ENCODE measurements around the gene IGFN1. TPM values are rescaled to one million over a fixed set of nuclear protein-coding genes. Genes with fewer than 3 reads are reported as not detected.
A peak's percentile ranks its signal among the peaks of the same experiment; 100 is the strongest.

IGFN1 gene
- total and polyA plus RNA-seq, 9 of the 15 experiments (the other 6 are each of a cell fraction or from before 2014, with no cell fraction given) = 0.04 TPM; not detected in 8

GRCh38 chr1:201143726-201144635 is 46.6 kb upstream of the IGFN1 start:
- in situ Hi-C loops (cut with MboI) = no loop called here
- WGBS (ENCODE audit: insufficient coverage, low coverage, missing lambda C conversion rate) = 87% methylated on average over 17 of the region's 18 CpGs
- H3K79me2 ChIP-seq (ENCODE audit: control insufficient read depth, insufficient read depth, low read length) = no peaks in the 10 kb centered on the region
- no peaks in the 10 kb centered on the region for H3K9me1 ChIP-seq (ENCODE audit: control insufficient read depth, insufficient read depth, low read length)
- H2AFZ ChIP-seq (ENCODE audit: low read depth, low read length) = no peak overlapping the region
- H3K9me3 ChIP-seq (replicated peaks; ENCODE audit: control insufficient read depth, insufficient read depth, low read depth, low read length) = no peaks in the 10 kb centered on the region
- DNase-seq (ENCODE audit: extremely low read depth in 1 of 4, low spot score in 3 of 4) = no peak
- no peak for ATAC-seq
- ChIA-PET POLR2A (interaction anchor here (0.5 to 2.3 kb wide), 4 partner anchors 9 to 588 kb away, joined by 3 to 14 read pairs (median 4); partner anchors contain the start of gene TMEM9), CTCF (ENCODE audit: low intra/inter-chr PET ratio) (interaction anchor here (1.0 kb wide), 1 partner anchor 79 kb away, joined by 3 read pairs; no protein-coding TSS in a partner anchor)
- H3K4me1 ChIP-seq (replicated peaks in 1 of 2; ENCODE audit: control insufficient read depth in 2 of 2, insufficient read depth in 2 of 2, low read length in 2 of 2) = no peaks in the 10 kb centered on the region
- H3K36me3 ChIP-seq (ENCODE audit: control insufficient read depth, insufficient read depth, low read length) = peaks cover 99% of the 10 kb centered on the region
- intact Hi-C loops (cut with micrococcal nuclease) = no loop called here
- no TSS peak for BruUV-seq (replicated peaks)
- peaks cover 9% of the 10 kb centered on the region for H4K20me1 ChIP-seq (replicated peaks; ENCODE audit: control insufficient read depth, insufficient read depth, low read length)
- H3K4me2 ChIP-seq (ENCODE audit: insufficient read depth, low read length) = no peak overlapping the region
- FAIRE-seq = no peak
- H3K27ac ChIP-seq (ENCODE audit: extremely low read depth, low read depth, low read length) = no peak overlapping the region
- no peak for TF ChIP-seq FUS (optimal IDR thresholded peaks at IDR 0.05; ENCODE audit: low read depth, low read length)
- TF ChIP-seq, protein P1, sequence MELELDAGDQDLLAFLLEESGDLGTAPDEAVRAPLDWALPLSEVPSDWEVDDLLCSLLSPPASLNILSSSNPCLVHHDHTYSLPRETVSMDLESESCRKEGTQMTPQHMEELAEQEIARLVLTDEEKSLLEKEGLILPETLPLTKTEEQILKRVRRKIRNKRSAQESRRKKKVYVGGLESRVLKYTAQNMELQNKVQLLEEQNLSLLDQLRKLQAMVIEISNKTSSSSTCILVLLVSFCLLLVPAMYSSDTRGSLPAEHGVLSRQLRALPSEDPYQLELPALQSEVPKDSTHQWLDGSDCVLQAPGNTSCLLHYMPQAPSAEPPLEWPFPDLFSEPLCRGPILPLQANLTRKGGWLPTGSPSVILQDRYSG (tag; conservative IDR thresholded peaks at IDR 0.05; ENCODE audit: low read depth) = no peak
- TF ChIP-seq RBFOX2 (IDR thresholded peaks at IDR 0.05; ENCODE audit: low read depth, low read length) = 0 out of 2 replicates have a peak, but pooled peaks have one; percentile 8
- no peak for TF ChIP-seq ARID2 (IDR thresholded peaks at IDR 0.05)
- no peak overlapping the region for H3K4me3 ChIP-seq
- H3K9ac ChIP-seq (ENCODE audit: insufficient read depth in 1 of 2, low read depth in 2 of 2, low read length in 2 of 2) = no peak overlapping the region
- H3K27me3 ChIP-seq (ENCODE audit: control insufficient read depth in 2 of 2, insufficient read depth in 2 of 2, low read length in 2 of 2) = no peaks in the 10 kb centered on the region

All from K562 (cell line).